ENCODE results near the gene C12orf43.
A peak's percentile ranks its signal among the peaks of the same experiment; 100 is the strongest.
"Not testable (repeated sequence)": the region's sequence is repeated elsewhere in the genome, so short reads cannot be mapped to it uniquely, and the experiment has no call there.

The C12orf43 gene, protein sequence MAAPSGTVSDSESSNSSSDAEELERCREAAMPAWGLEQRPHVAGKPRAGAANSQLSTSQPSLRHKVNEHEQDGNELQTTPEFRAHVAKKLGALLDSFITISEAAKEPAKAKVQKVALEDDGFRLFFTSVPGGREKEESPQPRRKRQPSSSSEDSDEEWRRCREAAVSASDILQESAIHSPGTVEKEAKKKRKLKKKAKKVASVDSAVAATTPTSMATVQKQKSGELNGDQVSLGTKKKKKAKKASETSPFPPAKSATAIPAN

DNA sequence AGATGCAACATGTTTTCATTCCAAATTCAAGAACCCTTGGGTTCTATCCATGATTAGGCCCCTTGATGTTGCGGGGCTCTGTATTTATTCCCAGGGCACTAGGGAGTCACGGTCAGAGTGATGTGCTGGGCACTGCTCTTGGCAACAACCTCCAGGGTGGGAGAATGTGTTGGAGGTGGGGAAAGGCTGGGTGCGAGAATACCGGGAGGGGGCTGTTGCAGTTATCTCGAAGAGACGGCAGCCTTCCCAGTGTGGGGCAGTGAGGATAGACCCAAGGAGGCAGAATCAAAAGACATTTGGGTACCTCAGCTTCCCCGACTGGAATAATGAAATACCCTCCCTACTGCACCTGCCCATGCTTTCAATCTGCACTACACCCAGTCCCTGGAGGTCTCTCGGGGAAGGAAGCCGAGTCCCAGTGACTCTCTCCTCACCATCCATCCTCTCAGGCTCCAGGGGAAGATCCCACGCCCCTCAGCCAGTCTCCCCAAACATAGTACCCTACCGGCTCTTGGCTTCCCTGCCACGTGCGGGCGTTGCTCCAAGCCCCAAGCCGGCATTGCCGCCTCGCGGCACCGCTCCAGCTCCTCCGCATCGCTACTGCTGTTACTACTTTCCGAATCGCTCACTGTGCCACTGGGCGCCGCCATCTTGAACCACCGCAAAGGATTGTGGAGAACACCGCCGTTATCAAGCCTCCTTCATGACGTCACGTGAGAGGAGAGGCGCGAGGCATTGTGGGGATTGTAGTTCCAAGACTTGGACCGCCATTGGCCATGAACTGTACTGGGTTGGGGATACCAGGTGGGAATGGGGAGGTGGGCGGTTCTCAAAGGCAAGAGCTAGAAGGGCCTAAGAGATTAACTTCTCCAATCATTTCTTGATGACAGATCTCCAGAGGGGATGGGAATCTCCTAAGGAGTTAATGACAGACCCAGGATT is at the start of gene C12orf43:
C12orf43 (minus strand) TSS at position 663 of the 942 bp plus-strand sequence; CDS start at position 650, 13 bp downstream.
- peak within 1 kb of the TSS; percentile 91 for H3K4me3 ChIP-seq (ENCODE audit: low read depth, low read length)

DNA sequence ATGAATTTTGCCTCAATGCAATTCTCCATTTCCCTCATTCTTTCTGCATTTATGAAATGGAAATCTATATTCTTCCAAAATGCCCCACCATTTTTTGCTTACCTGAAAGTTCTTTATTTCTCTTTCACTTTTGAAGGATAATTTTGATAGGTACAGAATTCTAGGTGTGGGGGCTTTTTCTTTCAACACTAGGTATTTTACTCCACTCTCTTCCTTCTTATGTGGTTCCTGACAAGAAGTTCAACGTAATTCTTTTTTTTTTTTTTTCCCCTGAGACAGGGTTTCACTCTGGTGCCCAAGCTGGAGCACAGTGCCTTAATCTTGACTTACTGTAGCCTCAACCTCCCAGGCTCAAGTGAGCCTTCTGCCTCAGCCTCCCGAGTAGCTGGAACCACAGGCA is 49.1 kb upstream of the C12orf43 start:
- H3K4me3 ChIP-seq (ENCODE audit: low read depth, low read length), result no peak overlapping the region

DNA sequence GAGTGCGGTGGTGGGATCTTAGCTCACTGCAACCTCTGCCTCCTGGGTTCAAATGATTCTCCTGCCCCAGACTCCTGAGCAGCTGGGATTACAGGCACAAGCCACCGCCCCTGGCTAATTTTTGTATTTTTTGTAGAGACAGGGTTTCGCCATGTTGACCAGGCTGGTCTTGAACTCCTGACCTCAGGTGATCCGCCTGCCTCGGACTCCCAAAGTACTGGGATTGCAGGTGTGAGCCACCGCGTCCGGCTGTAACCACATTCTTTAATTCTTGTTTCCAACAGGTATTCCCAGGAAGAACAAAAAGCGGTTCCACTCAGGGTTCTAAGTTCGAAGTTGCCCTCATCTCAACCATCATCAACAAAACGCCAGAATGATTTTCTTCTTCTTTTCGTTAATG is 48.3 kb upstream of the C12orf43 start:
- not testable (repeated sequence) for H3K4me3 ChIP-seq (ENCODE audit: low read depth, low read length)

DNA sequence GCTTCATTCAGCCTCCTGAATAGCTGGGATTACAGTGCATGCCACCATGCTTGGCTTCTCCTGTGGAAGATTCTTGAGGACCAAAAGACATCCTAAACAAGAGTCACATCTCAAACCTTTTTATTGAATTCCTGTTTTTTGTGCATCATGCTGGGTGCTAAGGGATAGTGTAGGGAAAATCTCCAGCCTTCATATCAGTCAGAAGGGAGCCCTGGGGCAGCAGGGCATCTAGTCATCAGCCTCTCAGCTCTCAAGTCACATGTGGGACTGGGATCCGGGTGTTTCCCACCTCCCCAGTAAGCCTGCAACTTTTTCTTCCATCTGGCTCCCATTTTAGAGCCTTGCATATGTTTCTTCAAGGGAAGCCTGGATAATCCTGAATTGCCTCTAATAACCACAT is 47.8 kb upstream of the C12orf43 start:
- no peak overlapping the region for H3K4me3 ChIP-seq (ENCODE audit: low read depth, low read length)

DNA sequence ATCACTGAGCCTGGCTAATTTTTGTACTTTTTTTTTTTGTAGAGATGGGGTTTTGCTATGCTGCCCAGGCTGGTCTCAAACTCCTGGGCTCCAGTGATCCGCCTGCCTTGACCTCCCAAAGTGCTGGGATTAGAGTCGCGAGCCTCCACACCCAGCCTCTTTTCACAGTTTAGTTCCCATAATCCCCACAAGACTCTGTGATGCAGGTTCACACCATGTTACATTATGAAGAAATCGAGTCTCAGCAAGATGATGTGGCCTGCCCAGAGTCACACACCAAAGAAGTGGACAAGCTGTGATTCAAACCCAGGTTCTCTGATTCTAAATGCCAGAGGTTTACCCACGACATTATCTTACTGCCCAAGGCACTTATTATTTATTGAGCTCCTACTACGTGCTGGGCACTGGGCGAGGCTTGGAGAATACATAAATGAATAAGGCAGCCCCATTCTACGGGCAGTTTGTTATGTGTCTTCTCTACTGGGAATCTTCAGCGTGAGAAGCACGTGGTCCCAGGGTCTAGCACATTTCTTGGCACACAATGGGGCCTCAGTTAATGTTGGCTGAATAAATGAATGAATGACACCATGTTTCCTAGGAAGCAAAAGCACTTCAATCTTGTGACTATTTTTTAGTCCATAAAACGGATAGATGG is 46.2 kb upstream of the C12orf43 start:
- H3K4me3 ChIP-seq (ENCODE audit: low read depth, low read length), result no peak overlapping the region

DNA sequence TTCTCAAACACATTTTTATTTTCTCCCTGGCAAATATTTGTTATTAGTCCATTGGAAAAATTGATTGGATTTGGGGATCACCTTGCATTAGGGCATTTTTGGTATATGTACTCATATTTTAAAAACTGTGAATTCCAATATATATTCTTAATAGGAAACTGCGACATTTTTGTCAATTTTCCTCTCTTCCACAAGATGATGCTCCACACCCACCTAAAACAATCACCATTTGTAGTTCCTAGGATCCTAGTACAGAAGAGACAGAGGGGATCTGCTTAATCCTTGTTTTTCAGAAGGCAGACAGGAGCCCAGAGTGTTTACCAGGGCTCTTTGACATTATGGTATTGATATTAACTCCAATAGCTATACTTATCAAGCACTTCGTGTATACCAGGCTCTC is 45.5 kb upstream of the C12orf43 start:
- H3K4me3 ChIP-seq (ENCODE audit: low read depth, low read length), result no peak overlapping the region

DNA sequence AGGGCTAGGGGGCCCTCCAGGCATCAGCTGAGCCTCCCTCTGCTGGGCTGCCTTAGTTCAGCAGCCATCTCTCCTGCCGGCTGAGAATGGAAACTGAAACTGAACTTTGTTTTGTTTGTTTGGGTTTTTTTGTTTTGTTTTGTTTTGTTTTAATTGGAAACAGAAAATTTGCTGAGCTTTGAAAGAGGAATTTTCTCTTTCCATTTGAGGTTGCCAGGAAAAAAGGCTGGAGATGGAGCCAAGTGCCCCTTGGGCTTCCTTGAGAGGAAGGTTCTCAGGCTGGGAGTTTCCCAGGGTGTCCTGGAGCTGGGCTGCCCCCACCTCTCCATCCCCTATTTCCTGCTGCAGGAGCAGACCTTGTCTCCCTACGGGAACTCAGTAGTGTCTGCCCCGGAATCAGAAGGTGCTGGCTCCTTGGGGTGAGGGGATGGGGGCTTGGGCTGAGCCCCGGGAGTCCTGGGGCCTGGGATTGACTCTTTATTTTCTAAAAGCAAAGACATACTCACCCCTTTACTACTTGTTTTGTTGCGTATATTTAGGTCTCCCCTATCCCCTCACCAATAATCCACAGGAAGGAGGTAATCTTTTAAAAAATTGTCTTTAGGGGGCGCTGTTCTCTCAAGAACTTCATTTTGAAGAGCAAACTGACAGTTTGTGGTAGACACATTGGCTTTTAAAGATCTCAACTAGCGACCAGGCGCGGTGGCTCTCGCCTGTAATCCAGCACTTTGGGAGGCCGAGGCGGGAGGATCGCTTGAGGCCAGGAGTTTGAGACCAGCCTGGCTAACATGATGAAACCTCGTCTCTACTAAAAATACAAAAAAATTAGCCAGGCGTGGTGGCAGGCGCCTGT is 44.1 kb upstream of the C12orf43 start:
- H3K4me3 ChIP-seq (ENCODE audit: low read depth, low read length), result no peak overlapping the region

DNA sequence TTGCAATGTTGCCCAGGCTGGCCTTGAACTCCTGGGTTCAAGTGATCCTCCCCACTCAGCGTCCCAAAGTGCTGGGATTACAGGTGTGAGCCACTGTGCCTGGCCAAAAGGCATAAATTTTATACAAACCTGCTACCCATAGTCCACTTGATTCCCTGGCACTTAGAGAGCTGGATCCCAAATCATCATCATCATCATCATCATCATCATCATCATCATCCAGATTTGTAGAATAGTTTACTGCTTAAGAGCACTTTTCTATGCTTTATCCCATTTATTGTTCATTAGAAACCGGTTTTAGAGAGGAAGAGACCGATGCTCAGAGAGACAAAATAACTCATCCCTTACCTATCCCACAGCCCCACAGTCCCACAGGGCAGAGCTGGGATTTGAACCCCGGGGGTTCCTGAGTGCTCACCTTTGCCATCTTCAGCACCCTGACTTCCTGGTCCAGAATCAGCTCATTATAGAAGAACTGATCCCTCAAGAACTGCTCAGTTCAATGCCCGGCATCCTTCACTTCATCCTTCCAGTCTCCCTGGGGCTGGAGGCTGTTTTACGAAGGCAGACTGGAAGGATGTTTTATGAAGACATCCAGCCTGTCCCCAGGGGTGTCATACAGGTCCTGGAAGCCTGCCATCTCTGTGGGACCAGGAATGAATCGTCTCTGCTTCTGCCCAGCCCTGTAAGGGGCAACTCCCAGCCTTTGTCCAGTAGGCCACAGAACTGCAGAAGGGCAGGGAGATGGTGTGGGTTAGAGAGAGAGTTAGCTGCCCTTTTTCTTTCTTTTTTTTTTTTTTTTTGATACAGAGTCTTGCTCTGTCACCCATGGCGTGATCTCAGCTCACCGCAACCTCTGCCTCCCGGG is 43.0 kb upstream of the C12orf43 start:
- no peak overlapping the region for H3K4me3 ChIP-seq (ENCODE audit: low read depth, low read length)

DNA sequence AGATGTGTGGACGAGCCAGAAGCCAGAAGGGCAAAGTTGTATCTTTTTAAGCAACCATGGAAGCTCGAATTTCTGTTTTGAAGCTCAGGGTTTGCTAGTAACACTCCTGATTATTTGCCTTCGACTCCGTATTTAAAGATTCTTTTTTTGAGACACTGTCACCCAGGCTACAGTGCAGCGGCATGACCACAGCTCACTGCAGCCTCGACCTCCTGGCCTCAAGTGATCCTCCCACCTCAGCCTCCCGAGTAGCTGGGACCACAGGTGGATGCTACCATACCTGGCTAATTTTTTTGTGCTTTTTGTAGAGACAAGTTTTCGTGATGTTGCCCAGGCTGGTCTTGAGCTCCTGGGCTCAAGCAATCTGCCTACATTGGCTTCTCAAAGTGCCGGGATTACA is 41.5 kb upstream of the C12orf43 start:
- H3K4me3 ChIP-seq (ENCODE audit: low read depth, low read length), result no peak overlapping the region

DNA sequence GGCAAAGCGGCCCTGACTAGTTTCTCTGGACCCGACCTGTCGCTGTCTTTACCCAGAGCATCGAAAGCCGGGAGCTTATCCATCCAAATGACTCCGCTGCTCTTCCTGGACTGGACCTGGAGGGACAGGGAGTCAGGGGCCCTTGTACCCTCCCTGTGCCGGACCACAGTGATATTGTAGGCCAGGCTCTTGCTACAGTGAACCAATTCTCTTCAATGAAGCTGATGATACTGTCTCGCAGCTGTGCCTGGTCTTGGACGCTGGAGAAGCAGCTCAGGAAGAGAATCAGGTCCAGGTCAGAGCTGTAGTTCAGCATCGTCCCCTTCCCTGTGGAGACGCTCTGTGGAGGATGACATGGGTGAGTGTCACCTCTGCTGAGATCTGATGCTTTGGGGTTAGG is 37.4 kb upstream of the C12orf43 start:
- no peak overlapping the region for H3K4me3 ChIP-seq (ENCODE audit: low read depth, low read length)

DNA sequence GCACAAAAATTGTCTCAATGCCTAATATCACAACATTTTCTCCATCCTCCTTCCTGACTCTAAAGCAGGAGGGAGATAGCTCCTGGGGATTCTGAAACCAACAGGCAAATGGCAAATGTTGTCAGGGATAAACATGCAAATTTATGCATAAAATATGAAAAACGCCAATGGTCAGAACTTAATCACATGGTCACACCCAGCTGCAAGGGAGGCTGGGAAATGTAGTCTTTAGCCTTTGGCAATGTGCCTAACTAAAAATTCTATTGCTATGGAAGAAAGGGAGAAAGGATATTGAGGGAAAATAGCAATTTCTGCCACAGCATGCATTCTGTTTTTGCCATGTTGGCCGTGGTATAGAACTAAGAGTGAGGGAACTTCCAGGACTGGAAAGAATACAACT is 34.4 kb upstream of the C12orf43 start:
- no peak overlapping the region for H3K4me3 ChIP-seq (ENCODE audit: low read depth, low read length)

DNA sequence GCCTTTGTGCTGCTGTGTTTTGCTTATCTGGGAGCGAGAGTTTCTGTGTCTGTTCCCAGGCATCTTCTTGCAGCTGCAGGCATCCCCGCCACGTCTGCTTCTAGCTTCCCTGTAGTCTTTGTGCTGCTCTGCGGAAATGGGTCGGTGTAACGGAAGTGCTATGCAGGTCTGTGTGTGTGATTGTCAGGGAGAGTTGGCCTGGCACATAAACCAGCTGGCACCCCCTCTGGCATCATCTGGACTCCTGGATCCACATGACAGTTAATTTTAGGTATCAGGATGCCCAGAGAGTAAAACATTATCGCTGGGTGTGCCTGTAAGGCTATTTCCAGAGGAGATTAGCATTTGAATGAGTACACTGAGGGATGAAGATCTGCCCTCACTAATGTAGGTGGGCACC is 32.2 kb upstream of the C12orf43 start:
- no peak overlapping the region for H3K4me3 ChIP-seq (ENCODE audit: low read depth, low read length)

DNA sequence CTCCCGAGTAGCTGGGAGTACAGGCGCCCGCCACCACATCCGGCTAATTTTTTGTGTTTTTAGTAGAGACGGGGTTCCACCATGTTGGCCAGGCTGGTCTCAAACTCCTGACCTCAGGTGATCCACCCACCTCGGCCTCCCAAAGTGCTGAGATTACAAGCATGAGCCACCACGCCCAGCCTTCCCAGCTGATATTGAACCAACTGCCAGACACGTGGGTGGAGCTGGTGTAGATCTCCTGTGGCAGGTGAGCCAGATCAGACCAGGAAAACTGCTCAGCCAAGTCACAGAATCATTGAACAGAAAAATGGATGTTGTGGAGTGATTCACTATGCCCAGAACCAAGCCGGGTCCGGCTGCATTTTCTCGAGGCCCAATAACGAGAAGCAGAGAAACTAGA is 31.1 kb upstream of the C12orf43 start:
- H3K4me3 ChIP-seq (ENCODE audit: low read depth, low read length), result not testable (repeated sequence)

DNA sequence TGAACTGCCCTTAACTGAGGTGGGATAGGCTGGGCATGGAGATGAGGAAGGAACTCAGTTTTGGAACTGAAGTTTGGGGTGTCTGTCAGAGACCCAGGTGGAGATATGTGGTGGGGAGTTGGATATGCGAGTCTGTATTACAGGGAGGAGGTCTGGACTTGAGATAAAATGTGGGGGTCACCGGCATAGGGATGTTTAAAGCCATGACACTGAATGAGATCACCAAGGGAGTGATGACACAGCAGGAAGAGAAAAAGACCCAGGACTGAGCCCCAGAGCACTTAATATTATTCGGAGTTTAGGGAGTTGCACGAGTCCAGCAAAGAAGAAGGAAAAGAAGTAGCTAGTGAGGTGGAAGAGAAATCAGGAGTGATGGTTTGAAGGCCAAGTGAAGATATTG is 26.8 kb upstream of the C12orf43 start:
- no peak overlapping the region for H3K4me3 ChIP-seq (ENCODE audit: low read depth, low read length)

DNA sequence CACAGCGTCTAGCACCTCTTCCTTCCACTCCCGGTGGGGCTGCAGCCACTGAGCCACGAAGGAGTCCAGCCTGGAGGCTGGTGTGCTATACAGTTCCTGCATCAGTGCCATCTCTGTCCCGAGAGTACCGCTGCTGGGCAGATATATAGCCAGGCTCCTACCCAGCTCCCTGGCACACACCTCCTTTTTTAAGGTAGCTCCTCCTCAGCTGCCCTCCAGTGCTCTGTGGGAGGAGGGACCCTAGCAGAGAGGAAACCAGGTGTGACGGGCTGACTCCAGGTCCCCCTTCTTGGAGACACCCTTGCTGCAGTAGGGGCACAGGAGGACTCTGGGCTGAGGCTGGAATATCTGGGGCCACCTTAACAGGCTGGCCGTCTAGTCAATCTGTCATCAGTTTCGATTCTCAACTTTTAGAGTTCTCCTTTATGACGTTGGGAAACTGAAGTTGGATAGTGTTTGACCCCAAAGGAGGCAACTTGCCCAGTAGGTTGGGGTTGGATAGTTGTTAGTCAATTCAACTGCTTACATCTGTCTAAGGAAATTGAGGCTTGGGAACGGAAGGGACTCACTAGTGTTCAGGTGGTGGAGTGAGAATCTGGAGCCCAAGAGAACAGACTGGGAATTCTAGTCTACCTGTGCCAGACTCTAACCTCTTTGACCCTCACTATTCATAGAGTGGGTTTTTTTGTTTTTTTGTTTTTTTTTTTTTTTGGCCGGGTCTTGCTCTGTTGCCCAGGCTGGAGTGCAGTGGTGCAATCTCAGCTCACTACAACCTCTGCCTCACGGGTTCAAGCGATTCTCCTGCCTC is 22.8 kb upstream of the C12orf43 start, which contains the start of gene OASL:
OASL (minus strand) TSS at position 386 of the 808 bp plus-strand sequence; CDS start at position 111, 275 bp downstream.
- H3K4me3 ChIP-seq (ENCODE audit: low read depth, low read length), result no peak within 1 kb of the TSS

DNA sequence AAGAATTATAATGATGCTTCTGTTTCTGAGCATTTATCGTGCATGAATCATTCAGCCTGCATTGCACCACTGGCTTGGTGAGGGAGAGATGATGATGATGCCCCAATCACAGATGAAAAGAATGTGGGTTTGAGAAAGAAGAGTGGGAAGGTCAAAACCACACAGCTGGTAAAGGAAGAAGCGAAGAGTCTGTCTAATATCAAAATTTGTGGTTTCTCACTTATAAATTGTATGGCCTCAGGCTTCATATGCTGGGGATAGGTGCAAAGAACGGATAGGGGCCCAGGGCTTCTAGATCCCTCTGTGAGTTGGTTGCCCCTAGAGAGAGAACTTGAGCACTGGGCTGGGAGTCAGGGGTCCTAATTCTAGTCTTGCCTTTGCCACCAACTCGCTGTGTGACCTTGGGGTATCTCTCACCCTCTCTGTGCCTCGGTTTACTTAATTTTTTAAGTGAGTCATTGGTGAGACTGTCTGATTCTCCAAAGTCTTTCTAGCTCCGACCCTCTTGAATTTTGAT is 20.6 kb upstream of the C12orf43 start:
- no peak overlapping the region for H3K4me3 ChIP-seq (ENCODE audit: low read depth, low read length)

DNA sequence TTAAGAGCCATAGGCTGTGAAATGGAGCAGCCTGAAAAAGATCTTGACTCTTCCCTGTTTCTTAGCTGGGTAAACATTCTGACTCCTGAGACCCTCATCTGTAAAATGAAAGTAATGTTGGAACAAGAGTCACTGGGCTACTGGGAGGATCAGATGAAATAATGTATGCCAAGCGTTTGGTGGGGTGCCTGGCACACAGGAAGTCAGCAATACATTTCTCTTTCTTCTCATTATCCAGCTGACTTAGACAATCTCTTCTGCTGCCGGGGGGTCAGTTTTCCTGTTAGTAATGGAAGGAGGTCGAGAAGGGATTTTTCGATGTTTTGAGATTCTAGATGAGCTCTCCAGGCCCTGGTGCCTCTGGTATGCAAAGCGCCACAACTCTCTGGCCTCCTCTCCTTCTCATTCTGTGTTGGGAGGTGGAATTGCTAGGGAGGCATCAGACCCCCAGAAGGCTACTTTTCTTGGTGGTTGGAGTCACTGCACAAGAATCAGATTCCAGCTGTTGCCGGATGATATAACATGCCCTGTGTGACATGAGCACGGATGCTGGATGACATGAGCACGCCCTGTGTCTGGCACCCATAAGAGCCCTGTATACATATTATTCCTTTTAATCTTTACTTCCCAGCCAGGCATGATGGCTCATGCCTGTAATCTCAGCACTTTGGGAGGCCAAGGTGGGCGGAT is 18.5 kb upstream of the C12orf43 start:
- H3K4me3 ChIP-seq (ENCODE audit: low read depth, low read length), result no peak overlapping the region

Measured in iPS-11a (cell line).